SW480 (cell line): Measurements from ENCODE around the gene ATG16L1.
A peak's percentile ranks its signal among the peaks of the same experiment; 100 is the strongest.

Source experiments
- DNase-seq: peaks from one replicate; pipeline ENCODE4 v3.0.0-alpha.2; 2016; ENCODE audit warnings: low spot score

Gene ATG16L1

GRCh38 chr2:233251306-233252116, at the start of gene ATG16L1:
Gene ATG16L1, plus strand, starts transcription at chr2:233251673. Its CDS starts 155 bp downstream, at chr2:233251828.
- peak; percentile 94 for DNase-seq

GRCh38 chr2:233202531-233202944, 48.9 kb upstream of the ATG16L1 start:
- no peak for DNase-seq

GRCh38 chr2:233203060-233203459, 48.4 kb upstream of the ATG16L1 start:
- DNase-seq: no peak

- DNase-seq: no peak
These were observed 47.1 kb upstream of the ATG16L1 start for GRCh38 chr2:233204286-233204936.

- peak; percentile 46 for DNase-seq
These were observed 42.9 kb upstream of the ATG16L1 start for GRCh38 chr2:233208382-233209116.

DNA sequence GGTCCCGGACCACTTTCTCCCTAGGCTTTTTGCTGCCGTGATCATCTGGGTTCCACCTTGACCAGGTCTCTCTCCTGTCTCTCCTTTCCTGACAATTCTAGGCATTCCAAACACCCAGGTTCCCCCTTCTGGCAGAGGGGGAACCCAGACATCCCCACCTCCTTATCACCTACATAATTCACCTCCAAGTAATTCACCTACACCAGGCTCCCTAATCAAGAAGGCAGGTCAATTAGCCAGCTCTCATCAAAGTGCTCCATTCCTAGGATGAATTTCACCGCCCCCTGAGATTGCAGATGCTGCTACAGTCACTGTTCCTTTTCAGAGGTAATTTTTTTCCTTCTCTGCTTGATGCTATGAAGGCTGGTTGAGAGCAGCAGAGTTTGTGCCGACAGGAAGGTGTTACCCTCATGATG, 42.3 kb upstream of the ATG16L1 start:
- no peak for DNase-seq

DNA sequence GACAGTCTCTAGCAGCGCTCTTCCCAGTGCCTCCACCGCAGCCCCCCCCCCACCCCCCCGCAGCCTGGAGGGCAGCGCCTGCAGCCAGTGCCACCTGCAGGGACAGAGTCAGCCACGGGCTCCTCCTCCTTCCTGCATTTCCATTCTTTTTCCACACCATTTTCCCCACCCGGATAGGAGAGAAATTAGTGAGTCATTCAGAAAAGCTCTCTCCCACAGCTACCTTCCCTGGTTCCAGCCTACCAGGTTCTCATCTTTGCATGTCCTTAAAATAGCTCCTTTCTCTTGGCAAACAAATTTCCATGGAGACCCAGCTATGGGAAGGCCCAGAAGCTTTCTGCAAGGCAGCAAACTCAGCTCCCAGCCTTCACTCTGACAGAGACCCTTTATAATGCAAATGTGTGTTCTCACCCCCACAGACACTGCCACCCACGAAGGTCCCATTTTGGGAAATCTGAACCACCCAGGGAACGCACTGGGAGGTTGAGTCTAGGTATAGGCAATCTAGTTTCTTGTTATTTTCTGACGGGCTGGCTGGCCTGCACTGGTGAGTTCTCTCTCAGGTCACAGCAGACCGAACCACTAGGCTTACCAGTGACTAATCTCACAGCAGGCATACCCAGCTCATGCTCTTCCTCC, 41.8 kb upstream of the ATG16L1 start:
- DNase-seq: peak; percentile 85

- DNase-seq: no peak
These were observed 41.2 kb upstream of the ATG16L1 start for GRCh38 chr2:233210281-233210680.

GRCh38 chr2:233210843-233211547, 40.5 kb upstream of the ATG16L1 start:
- peak; percentile 71 for DNase-seq

DNA sequence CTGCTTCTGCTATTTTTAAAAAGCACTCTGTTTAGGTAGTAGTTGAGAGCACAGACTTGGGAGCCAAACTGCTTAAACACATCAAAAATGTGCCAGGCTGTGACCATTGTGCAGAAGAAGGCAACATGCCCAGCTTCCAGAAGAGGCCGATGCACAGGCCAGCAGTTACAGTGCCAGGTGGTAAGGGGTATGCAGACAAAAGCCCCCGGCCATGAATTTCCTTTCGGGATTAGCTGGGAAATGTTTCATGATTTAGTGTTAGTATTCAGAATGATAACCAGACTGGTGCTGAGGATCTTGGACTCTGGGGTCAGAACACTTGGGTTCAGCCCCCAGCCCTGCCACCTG, 40.0 kb upstream of the ATG16L1 start:
- no peak for DNase-seq

GRCh38 chr2:233213011-233213410, 38.5 kb upstream of the ATG16L1 start:
- no peak for DNase-seq

DNA sequence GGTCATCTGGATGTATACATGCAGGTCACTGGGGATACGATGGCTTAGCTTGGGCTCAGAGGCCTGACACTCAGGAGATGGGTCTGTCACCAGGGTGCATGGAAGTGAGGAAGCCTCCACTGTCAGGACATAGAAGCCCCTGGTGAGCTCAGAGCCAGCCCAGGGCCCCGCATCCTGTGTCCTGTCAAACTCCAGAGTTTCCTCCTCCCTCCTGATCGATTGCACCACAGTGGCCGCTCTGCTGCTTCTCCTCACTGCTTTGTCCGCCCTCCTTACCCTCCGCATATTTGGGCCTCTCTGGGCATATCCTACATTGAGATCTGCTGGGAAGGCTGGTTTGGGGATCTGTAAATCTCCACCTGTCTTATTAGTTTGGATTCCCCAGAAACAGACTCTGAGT, 37.5 kb upstream of the ATG16L1 start:
- no peak for DNase-seq

DNA sequence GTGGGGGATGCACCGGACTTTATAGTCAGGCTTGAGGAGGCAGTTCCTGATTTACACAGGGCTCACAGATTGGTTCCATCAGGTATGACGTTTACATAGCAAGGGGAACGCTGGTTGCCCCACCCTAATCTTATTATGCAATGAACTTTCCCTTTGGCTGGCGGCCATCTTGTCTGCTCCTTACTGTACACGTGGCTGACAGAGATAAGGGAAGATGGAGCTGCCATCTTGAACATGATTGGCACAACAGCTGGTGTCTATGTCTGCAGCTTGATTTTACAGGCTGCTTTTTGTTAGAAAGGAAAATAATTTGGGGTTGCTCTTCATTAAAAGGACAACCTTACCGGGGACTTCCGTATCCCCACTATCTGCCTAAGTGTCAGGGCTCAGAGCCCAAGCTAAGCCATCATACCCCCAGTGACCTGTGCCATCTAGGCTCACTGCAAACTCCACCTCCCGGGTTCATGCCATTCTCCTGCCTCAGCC, 33.5 kb upstream of the ATG16L1 start:
- no peak for DNase-seq

DNA sequence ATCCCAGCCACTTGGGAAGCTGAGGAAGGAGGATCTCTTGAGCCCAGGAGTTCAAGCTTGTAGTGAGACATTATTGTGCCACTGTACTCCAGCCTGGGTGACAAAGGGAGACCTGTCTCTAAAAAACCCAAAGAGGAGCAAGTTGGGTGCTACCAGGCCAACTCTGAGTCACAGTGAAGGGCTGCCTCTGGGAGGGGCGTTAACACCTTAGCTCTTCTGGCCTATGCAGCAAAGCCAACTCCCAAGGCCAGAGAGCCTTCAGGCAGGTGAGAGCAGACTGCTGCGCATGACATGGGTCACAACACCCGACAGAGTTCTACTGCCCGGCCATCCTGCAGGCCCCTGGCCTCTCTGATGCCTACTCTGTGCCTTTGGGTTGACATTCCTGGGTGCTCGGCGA, 32.6 kb upstream of the ATG16L1 start:
- no peak for DNase-seq

DNA sequence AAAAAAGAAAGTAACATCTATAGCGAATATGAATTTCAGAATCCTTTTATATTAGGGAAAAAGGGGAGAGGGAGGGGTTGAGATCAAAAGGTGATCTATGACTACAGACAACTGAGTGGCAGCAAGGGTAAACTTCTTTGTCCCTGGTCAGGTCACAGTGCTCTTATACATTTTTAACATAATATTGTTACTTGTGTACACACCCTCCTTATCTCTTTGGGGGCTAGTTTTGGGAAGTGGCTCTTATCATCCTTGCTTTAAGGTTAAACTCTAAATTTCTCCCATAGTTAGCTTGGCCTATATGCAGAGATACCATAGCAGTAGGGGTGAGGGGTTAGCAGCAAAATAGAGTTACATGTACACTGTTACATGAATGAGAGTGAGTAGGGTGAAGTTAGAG, 31.6 kb upstream of the ATG16L1 start:
- no peak for DNase-seq

DNA sequence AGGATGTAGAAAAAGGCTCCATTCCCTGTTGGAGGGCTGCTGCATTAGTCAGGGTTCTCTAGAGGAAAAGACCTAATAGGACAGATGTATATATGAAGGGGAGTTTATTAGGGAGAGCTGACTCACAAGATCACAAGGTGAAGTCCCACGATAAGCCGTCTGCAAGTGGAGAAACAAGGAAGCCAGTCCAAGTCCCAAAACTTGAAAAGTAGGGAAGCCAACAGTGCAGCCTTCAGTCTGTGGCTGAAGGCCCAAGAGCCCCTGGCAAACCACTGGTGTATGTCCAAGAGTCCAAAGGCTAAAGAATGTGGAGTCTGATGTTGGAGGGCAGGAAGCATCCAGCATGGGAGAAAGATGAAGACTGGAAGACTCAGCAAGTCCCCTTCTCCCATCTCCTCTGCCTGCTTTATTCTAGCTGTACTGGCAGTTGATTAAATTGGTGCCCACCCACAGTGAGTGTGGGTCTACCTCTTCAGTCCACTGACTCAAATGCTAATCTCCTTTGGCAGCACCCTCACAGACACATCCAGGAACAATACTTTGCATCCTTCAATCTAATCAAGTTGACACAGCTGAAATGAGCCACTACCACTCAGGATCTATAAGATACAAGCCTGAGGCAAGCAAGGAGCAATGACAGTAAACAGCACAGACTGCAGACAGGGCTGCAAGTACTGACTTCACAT, 30.0 kb upstream of the ATG16L1 start:
- no peak for DNase-seq

GRCh38 chr2:233223059-233223894, 28.2 kb upstream of the ATG16L1 start:
- no peak for DNase-seq

- no peak for DNase-seq
These were observed 26.0 kb upstream of the ATG16L1 start for GRCh38 chr2:233225230-233226068.

GRCh38 chr2:233226511-233227031, 24.9 kb upstream of the ATG16L1 start:
- DNase-seq: no peak
